Pancreas (tissue), 10 donors: ENCODE data around the gene SMCR8. TPM values are rescaled to one million over a fixed set of nuclear protein-coding genes. Genes with fewer than 3 reads are reported as not detected.

Experiments
- ATAC-seq, 4 donors: fragments of 200-7000 bp; cut with Tn5 transposase; one replicate each; pipeline versions ENCODE4 v1.8.0 to v1.9.1; 2020; ENCODE audit warnings: mild to moderate bottlenecking in 4 of 4, moderate library complexity in 4 of 4
- DNase-seq, 6 donors: peaks; one replicate each; pipeline ENCODE4 v3.0.0-alpha.2; 2020
- FAIRE-seq: peaks from 2 replicates; lab custom pipeline; 2012; peaks lifted over from hg19 to GRCh38; lab: Jason Lieb, UNC
- H3K27ac ChIP-seq, 4 donors: fragments of 200-600 bp; sonication (generic); 1 replicate in 3 of 4; 2 replicates in 1 of 4; pipeline versions ENCODE4 v1.5.0 to v1.8.0; 2020
- H3K27me3 ChIP-seq, 4 donors: fragments of 200-600 bp; one replicate each; pipeline ENCODE4 v1.8.0; 2021
- H3K36me3 ChIP-seq, 3 donors: fragments of 200-600 bp; sonication (generic) in 1 of 3; one replicate each; pipeline versions ENCODE4 v1.5.0 to v1.8.0; 2020 to 2021
- H3K4me1 ChIP-seq, 3 donors: fragments of 200-600 bp; one replicate each; pipeline ENCODE4 v1.8.0; 2021
- H3K4me3 ChIP-seq, 4 donors: fragments of 200-600 bp; sonication (generic) in 2 of 4; one replicate each; pipeline versions ENCODE4 v1.5.0 to v1.8.0; 2020 to 2021
- H3K9me3 ChIP-seq, 4 donors: fragments of 200-600 bp; one replicate each; pipeline ENCODE4 v1.8.0; 2021
- WGBS, 2 donors: extraction: QIAGEN DNeasy Blood & Tissue Kit; methylation state at CpG; one replicate each; pipeline ENCODE4 v1.1.7; 2013; 5-methylcytosine and 5-hydroxymethylcytosine counted together
- intact Hi-C, 3 donors: fragments of 100-400 bp; cut with DNase I; formaldehyde crosslinking; loops; one replicate each; pipeline versions ENCODE4 v1.11.1 to v1.14.2; 2022
- polyA plus RNA-seq, 2 donors: library from polyadenylated mRNA; stranded (reverse); fragments of 200-250 nt; gene quantifications; one replicate each; pipeline ENCODE4 v1.2.3, GENCODE V29; 2013
- total RNA-seq, 6 donors: library from RNA; stranded (reverse); fragmentation: NEBNext Ultra II Directional in 4 of 6; extraction: Animal tissue kit (Norgen Biotek cat#: 25700) in 4 of 6; gene quantifications; one replicate each; pipeline versions ENCODE4 v1.2.1 to v1.2.4, GENCODE V29; 2021 to 2023
- TF ChIP-seq, protein P1 (sequence below), 4 donors: fragments of 200-600 bp; sonication (generic) in 3 of 4; IDR thresholded peaks; one replicate each; pipeline versions ENCODE4 v1.5.0 to v1.8.0; 2021; ENCODE audit warnings: antibody characterized with exemption in 4 of 4
- donor health status: healthy with polysubstance abuse.
- donor health status: DM: no; HTN: no; CAD: no; lungs with moderate emphysema.
- donor health status: DM: no; HTN: no; CAD: no.
- donor health status: control.
- donor health status: control.
- donor health status: Bipolar disorder and iron deficiency.
- donor health status: DM: yes; HTN: yes; CAD: no.
- donor health status: DM: no; HTN: no; CAD: no.
- donor health status: DM: no; HTN: no; CAD: no.
- donor health status: DM: yes; HTN: yes; CAD: no.

The SMCR8 gene
- total and polyA plus RNA-seq, 8 donors = 2.7 to 11.5 (median 5.9) TPM

DNA sequence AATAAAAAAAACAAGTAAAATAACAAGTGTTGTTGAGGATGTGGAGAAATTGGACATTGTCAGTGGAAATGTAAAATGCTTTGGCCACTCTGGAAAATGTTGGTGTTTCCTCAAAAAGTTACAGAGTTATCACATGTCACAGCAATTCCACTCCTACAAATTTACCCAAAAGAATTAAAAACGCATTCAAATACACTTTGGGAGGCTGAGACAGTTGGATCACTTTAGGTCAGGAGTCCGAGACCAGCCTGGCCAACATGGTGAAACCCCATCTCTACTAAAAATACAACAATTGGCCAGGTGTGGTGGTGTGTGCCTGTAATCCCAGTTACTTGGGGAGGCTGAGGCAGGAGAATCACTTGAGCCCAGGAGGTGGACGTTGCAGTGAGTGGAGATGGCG, 5.9 kb upstream of the SMCR8 start:
- no peak overlapping the region for H3K4me3 ChIP-seq
- 94 to 95% methylated on average over 4 of the region's 4 CpGs for WGBS, 2 donors
- TF ChIP-seq, protein P1, sequence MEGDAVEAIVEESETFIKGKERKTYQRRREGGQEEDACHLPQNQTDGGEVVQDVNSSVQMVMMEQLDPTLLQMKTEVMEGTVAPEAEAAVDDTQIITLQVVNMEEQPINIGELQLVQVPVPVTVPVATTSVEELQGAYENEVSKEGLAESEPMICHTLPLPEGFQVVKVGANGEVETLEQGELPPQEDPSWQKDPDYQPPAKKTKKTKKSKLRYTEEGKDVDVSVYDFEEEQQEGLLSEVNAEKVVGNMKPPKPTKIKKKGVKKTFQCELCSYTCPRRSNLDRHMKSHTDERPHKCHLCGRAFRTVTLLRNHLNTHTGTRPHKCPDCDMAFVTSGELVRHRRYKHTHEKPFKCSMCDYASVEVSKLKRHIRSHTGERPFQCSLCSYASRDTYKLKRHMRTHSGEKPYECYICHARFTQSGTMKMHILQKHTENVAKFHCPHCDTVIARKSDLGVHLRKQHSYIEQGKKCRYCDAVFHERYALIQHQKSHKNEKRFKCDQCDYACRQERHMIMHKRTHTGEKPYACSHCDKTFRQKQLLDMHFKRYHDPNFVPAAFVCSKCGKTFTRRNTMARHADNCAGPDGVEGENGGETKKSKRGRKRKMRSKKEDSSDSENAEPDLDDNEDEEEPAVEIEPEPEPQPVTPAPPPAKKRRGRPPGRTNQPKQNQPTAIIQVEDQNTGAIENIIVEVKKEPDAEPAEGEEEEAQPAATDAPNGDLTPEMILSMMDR (IDR thresholded peaks at IDR 0.05) = no peak
- no peak for ATAC-seq
- no peak for FAIRE-seq
- H3K36me3 ChIP-seq = peaks cover 0 to 24% (median 0%) of the 10 kb centered on the region in 3 donors
- no peak for DNase-seq
- H3K9me3 ChIP-seq = no peaks in the 10 kb centered on the region
- peaks cover 0 to 15% (median 10%) of the 10 kb centered on the region in 3 donors for H3K4me1 ChIP-seq
- H3K27ac ChIP-seq = no peak overlapping the region
- H3K27me3 ChIP-seq = no peaks in the 10 kb centered on the region
- intact Hi-C loops = no loop called here

DNA sequence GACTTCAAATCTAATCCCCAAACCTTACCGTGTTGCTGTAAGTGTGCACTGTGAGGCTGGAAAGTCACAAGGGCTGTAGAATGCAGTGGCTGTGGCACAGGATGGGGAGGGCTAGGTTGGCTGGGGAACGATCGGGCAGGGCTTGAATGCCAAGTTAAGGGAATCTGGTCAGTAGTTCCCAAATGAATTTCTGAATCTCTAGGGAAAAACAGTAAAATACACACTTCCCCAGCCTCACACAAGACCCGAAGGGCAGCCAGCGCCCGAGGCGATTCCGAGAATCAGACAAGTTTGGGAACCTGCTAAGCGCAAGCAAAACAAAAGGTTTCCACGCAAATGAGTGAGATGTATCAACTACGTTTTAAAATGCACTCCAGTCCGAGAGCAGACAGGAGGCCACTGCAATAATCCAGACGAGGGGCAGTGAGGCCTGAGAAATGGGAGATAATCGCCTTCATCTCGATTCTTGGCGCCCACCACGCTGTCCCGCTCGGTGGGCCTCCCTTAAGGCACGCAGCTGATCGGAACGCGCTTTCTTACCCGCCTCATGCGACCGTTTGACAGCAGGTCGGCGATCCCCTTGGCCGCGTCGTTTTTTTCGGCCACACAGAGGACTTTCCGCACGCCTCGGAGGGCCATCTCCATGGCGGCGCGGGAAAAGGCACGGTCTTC, 898 bp upstream of the SMCR8 start:
- H3K27ac ChIP-seq = peak overlapping the region; percentile 66 to 86 (median 84)
- H3K36me3 ChIP-seq = no peaks in the 10 kb centered on the region
- ATAC-seq (no peak), DNase-seq (no peak), FAIRE-seq (no peak)
- TF ChIP-seq, protein P1 (IDR thresholded peaks at IDR 0.05) = no peak
- 0 to 1% methylated on average over 39 of the region's 39 CpGs for WGBS, 2 donors
- intact Hi-C loops = no loop called here
- H3K27me3 ChIP-seq = no peaks in the 10 kb centered on the region
- H3K4me1 ChIP-seq = peaks cover 33 to 49% (median 40%) of the 10 kb centered on the region in 3 donors
- peak overlapping the region; percentile 80 to 88 (median 82) for H3K4me3 ChIP-seq
- H3K9me3 ChIP-seq = no peaks in the 10 kb centered on the region

DNA sequence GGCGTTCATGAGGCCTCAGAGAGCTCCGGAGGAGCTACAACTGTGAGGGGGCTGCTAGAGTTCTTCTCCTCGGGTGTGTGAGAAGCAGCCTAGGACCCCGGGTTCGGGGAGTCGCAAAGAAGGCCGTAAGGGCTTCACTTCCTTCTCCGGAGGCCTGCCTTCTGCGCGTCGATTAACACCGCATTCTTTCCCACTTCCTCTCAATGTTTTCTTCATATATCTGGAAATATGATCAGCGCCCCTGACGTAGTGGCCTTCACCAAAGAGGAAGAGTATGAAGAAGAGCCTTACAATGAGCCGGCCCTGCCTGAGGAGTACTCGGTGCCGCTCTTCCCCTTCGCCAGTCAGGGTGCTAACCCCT, 449 bp downstream of the SMCR8 start:
- ATAC-seq (peak in 2 of 4 donors; percentile 8 to 14), DNase-seq (no peak), FAIRE-seq (no peak)
- Histone ChIP-seq H3K36me3 (no peaks in the 10 kb centered on the region), H3K27me3 (no peaks in the 10 kb centered on the region), H3K27ac (peak overlapping the region; percentile 66 to 86 (median 84)), H3K4me1 (peaks cover 34 to 51% (median 40%) of the 10 kb centered on the region in 3 donors), H3K4me3 (peak overlapping the region; percentile 80 to 88 (median 82)), H3K9me3 (no peaks in the 10 kb centered on the region)
- intact Hi-C loops = no loop called here
- TF ChIP-seq, protein P1 (IDR thresholded peaks at IDR 0.05) = no peak
- 4 to 6% methylated on average over 18 of the region's 18 CpGs for WGBS, 2 donors

DNA sequence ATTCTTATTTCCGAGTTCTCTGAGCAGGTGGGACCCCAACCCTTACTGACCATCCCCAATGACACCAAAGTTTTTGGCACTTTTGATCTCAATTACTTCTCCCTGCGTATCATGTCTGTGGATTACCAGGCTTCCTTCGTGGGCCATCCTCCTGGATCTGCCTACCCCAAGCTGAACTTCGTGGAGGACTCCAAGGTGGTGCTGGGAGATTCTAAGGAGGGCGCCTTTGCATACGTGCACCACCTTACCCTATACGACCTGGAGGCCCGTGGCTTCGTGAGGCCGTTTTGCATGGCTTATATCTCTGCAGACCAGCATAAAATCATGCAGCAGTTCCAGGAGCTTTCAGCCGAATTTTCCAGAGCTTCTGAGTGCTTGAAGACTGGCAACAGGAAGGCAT, 868 bp downstream of the SMCR8 start:
- no peak for DNase-seq
- intact Hi-C loops = no loop called here
- TF ChIP-seq, protein P1 (IDR thresholded peaks at IDR 0.05) = no peak
- Histone ChIP-seq H3K36me3 (no peaks in the 10 kb centered on the region), H3K4me3 (peak overlapping the region; percentile 80 to 88 (median 82)), H3K4me1 (peaks cover 34 to 51% (median 40%) of the 10 kb centered on the region in 3 donors), H3K27me3 (no peaks in the 10 kb centered on the region), H3K9me3 (no peaks in the 10 kb centered on the region), H3K27ac (peak overlapping the region in 2 of 4 donors; percentile 84 to 86)
- ATAC-seq = no peak
- 44 to 50% methylated on average over 11 of the region's 11 CpGs for WGBS, 2 donors
- no peak for FAIRE-seq

DNA sequence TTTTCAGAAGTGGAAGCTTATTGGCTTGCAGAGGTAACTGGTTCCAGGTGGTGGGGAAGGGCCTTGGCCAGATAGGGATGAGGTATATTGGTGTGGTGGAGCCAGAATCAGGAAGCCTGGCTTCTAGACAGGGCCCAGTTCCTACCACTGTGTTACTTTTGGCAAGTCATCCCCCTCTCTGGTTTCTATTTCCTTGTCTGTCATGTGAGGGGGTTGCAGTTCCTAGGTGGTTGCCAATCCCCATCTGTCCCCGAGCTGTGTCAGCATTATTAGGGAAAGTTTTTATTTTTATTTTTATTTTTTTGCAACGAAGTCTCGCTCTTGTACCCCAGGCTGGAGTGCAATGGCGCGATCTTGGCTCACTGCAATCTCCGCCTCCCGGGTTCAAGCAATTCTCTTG, 3.0 kb downstream of the SMCR8 start:
- ATAC-seq = no peak
- no peaks in the 10 kb centered on the region for H3K27me3 ChIP-seq
- H3K4me1 ChIP-seq = peaks cover 34 to 46% (median 36%) of the 10 kb centered on the region in 3 donors
- no peak for FAIRE-seq
- TF ChIP-seq, protein P1 (IDR thresholded peaks at IDR 0.05) = no peak
- H3K27ac ChIP-seq = no peak overlapping the region
- no peak for DNase-seq
- H3K36me3 ChIP-seq = peaks cover 0 to 9% (median 0%) of the 10 kb centered on the region in 3 donors
- peak overlapping the region in 1 of 4 donors; percentile 27 for H3K4me3 ChIP-seq
- no peaks in the 10 kb centered on the region for H3K9me3 ChIP-seq
- WGBS, 2 donors = 80 to 90% methylated on average over 7 of the region's 7 CpGs
- intact Hi-C loops = no loop called here
